BE2C (cell line): ENCODE measurements around the gene SNAP29.
"Not testable (repeated sequence)": the region's sequence is repeated elsewhere in the genome, so short reads cannot be mapped to it uniquely, and the experiment has no call there.

Source experiments
- DNase-seq: peaks from one replicate; pipeline ENCODE4 v3.0.0-alpha.2; 2020
- H3K27me3 ChIP-seq: fragments of 250-450 bp; sonication (Bioruptor Pico); 2 replicates; pipeline ENCODE4 v1.5.1; 2020; ENCODE audit warnings: mild to moderate bottlenecking
- H3K36me3 ChIP-seq: fragments of 250-450 bp; sonication (Bioruptor Pico); 2 replicates; pipeline ENCODE4 v1.5.1; 2020; ENCODE audit warnings: mild to moderate bottlenecking
- H3K4me1 ChIP-seq: fragments of 250-450 bp; sonication (Bioruptor Pico); 2 replicates; pipeline ENCODE4 v1.5.1; 2020
- H3K4me3 ChIP-seq: 2 replicates; pipeline ENCODE4 v1.5.1; 2011; ENCODE audit warnings: low read depth, low read length
- H3K9me3 ChIP-seq: fragments of 250-450 bp; sonication (Bioruptor Pico); 2 replicates; pipeline ENCODE4 v1.5.1; 2020
- TF ChIP-seq, protein P1 (sequence below): IDR thresholded peaks from 2 replicates; pipeline ENCODE4 v1.5.1; 2012; ENCODE audit warnings: mild to moderate bottlenecking, low read depth, low read length

The SNAP29 gene

DNA sequence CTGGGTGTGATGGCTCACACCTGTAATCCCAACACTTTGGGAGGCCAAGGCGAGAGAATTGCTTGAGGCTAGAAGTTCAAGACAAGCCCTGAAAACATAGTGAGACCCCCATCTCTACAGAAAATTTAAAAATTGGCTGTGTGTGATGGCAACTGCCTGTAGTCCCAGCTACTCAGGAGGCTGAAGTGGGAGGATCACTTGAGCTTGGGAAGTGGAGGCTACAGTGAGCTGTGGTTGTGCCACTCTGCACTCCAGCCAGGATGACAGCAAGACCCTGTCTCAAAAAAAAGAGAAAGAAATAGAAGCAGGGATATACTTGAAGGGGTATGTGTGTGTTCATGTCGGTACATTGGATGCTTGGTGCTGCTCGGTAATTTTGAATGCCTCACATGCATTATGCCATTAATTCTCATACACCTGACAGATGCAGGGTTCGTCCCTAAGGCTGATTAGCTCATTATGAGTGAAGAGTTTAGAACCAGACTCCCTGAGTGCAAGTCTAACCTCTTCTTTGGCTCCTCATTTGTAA is 72.4 kb downstream of the SNAP29 start:
- H3K36me3 ChIP-seq = peaks cover 61% of the 10 kb centered on the region
- TF ChIP-seq, protein P1, sequence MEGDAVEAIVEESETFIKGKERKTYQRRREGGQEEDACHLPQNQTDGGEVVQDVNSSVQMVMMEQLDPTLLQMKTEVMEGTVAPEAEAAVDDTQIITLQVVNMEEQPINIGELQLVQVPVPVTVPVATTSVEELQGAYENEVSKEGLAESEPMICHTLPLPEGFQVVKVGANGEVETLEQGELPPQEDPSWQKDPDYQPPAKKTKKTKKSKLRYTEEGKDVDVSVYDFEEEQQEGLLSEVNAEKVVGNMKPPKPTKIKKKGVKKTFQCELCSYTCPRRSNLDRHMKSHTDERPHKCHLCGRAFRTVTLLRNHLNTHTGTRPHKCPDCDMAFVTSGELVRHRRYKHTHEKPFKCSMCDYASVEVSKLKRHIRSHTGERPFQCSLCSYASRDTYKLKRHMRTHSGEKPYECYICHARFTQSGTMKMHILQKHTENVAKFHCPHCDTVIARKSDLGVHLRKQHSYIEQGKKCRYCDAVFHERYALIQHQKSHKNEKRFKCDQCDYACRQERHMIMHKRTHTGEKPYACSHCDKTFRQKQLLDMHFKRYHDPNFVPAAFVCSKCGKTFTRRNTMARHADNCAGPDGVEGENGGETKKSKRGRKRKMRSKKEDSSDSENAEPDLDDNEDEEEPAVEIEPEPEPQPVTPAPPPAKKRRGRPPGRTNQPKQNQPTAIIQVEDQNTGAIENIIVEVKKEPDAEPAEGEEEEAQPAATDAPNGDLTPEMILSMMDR = no peak
- DNase-seq = no peak

DNA sequence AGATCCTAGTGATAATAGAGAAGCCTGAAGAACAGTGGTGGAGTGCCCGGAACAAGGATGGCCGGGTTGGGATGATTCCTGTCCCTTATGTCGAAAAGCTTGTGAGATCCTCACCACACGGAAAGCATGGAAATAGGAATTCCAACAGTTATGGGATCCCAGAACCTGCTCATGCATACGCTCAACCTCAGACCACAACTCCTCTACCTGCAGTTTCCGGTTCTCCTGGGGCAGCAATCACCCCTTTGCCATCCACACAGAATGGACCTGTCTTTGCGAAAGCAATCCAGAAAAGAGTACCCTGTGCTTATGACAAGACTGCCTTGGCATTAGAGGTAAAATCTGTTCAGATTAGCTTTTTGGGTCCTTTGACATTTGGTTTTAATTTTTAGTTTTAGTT is 75.1 kb downstream of the SNAP29 start:
- TF ChIP-seq, protein P1 = no peak
- Histone ChIP-seq H3K4me3 (no peak overlapping the region), H3K9me3 (no peaks in the 10 kb centered on the region), H3K27me3 (no peaks in the 10 kb centered on the region), H3K4me1 (no peaks in the 10 kb centered on the region), H3K36me3 (peaks cover 78% of the 10 kb centered on the region)
- DNase-seq = no peak

More for the DNA sequence above, 72.4 kb downstream of the SNAP29 start:
- Histone ChIP-seq H3K9me3 (no peaks in the 10 kb centered on the region), H3K4me3 (no peak overlapping the region), H3K4me1 (no peaks in the 10 kb centered on the region), H3K27me3 (no peaks in the 10 kb centered on the region)

- not testable (repeated sequence) for H3K9me3 ChIP-seq, DNase-seq, H3K4me3 ChIP-seq, H3K4me1 ChIP-seq, H3K27me3 ChIP-seq
- peaks cover 77% of the 10 kb centered on the region for H3K36me3 ChIP-seq
Observed at GRCh38 chr22:20935049-20935448, 76.2 kb downstream of the SNAP29 start.

DNA sequence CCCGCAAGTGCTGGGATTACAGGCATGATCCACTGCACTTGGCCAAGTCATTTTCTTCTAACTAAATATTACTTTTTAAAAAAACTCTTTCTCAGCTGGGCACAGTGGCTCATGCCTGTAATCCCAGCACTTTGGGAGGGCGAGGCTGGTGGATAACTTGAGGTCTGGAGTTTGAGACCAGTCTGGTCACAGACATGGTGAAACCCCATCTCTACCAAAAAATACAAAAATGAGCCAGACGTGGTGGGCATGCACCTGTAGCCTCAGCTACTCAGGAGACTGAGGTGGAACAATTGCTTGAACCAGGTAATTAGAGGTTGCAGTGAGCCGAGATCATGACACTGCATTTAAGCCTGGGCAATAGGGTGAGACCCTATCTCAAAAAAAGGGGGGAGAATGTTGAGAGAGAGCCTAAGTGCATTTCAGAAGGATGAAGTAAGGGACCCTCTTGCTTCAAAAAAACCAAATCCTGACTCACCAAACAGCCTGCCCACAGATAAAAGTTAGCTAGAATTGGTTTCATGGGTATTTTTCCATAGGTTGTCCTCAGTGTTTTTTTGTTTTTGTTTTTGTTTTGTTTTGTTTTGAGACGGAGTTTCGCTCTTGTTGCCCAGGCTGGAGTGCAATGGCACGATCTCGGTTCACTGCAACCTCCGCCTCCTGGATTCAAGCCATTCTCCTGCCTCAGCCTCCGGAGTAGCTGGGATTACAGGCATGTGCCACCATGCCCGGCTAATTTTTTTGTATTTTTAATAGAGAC is 77.2 kb downstream of the SNAP29 start:
- H3K27me3 ChIP-seq, DNase-seq, H3K9me3 ChIP-seq, H3K4me1 ChIP-seq, H3K4me3 ChIP-seq: not testable (repeated sequence)
- peaks cover 79% of the 10 kb centered on the region for H3K36me3 ChIP-seq

DNA sequence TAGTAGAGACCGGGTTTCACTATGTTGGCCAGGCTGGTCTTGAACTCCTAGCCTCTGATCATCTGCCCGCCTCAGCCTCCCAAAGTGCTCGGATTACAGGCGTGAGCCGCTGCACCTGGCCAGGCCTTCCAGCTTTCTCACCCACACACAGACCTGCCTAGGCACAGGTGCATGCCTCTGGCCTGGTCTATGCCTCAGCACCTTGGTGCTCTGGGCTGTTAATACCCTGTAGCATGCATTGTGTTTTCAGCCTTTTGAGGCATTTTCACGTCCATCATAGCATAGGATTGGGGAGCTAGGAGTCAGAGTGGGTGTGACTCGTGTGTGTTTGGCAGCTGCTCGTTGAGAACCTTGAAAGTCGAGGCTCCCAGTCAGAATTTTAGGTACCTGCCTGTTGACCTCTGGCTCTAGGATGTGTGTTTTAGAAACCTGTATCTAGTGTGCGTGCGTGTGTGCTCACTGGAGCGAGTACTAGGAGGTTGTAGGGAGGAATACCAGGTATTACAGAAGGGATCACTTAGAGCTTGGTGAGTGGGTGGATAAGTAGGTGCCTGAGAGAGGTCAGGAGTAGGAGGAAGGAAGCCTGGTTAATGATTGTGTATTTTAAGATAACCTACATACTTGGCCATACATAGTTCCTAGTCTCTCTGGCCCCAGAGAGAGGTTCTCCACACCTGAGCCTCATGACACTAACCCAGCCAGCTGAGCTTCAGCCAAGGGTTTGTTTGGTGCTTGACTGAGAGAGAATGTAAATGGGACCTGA is 78.4 kb downstream of the SNAP29 start:
- Histone ChIP-seq H3K4me3 (no peak overlapping the region), H3K4me1 (no peaks in the 10 kb centered on the region), H3K36me3 (peaks cover 76% of the 10 kb centered on the region), H3K27me3 (no peaks in the 10 kb centered on the region), H3K9me3 (no peaks in the 10 kb centered on the region; the same call in 1 of the 2 replicates)
- TF ChIP-seq, protein P1 = no peak
- no peak for DNase-seq

- Histone ChIP-seq H3K36me3 (peaks cover 71% of the 10 kb centered on the region), H3K4me3 (no peak overlapping the region), H3K4me1 (no peaks in the 10 kb centered on the region), H3K27me3 (no peaks in the 10 kb centered on the region), H3K9me3 (no peaks in the 10 kb centered on the region; the same call in 1 of the 2 replicates)
- TF ChIP-seq, protein P1 = no peak
- no peak for DNase-seq
Observed at GRCh38 chr22:20937794-20938671, 79.2 kb downstream of the SNAP29 start.

GRCh38 chr22:20939457-20940185 is 80.8 kb downstream of the SNAP29 start:
- not testable (repeated sequence) for DNase-seq

More at GRCh38 chr22:20939457-20940185, 80.8 kb downstream of the SNAP29 start:
- H3K36me3 ChIP-seq = peaks cover 59% of the 10 kb centered on the region
- not testable (repeated sequence) for H3K4me3 ChIP-seq, H3K27me3 ChIP-seq, H3K9me3 ChIP-seq, H3K4me1 ChIP-seq
